ENCODE results near the gene RNASE12.
"Not testable (repeated sequence)": the region's sequence is repeated elsewhere in the genome, so short reads cannot be mapped to it uniquely, and the experiment has no call there.

RNASE12 gene, protein sequence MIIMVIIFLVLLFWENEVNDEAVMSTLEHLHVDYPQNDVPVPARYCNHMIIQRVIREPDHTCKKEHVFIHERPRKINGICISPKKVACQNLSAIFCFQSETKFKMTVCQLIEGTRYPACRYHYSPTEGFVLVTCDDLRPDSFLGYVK

DNA sequence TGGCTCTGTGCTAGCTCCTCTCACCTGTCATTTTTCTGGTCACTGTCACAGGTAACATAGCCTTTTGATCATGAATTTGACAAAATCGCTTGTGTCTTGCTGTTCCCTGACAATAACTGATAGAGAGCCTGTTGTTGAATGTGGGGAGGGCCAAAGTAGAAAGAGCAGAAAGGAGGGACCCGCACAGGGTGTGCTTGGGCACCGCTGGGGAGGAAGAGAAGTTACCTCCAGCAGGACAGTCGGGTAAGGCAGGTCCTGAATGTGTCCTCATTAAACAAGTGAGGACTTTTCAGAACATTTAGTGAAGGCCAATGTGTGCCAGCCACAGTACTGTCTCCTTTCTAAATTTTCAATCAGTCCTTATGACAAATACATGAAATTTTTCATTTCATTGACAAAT is at the start of gene RNASE12:
TSS of gene RNASE12 (minus strand) at position 142 of the 400 bp plus-strand sequence. CDS start 653 bp downstream, outside the sequence.
- in situ Hi-C loops (cut with HindIII; ENCODE audit: low sequenced_read_pairs): no loop called here

DNA sequence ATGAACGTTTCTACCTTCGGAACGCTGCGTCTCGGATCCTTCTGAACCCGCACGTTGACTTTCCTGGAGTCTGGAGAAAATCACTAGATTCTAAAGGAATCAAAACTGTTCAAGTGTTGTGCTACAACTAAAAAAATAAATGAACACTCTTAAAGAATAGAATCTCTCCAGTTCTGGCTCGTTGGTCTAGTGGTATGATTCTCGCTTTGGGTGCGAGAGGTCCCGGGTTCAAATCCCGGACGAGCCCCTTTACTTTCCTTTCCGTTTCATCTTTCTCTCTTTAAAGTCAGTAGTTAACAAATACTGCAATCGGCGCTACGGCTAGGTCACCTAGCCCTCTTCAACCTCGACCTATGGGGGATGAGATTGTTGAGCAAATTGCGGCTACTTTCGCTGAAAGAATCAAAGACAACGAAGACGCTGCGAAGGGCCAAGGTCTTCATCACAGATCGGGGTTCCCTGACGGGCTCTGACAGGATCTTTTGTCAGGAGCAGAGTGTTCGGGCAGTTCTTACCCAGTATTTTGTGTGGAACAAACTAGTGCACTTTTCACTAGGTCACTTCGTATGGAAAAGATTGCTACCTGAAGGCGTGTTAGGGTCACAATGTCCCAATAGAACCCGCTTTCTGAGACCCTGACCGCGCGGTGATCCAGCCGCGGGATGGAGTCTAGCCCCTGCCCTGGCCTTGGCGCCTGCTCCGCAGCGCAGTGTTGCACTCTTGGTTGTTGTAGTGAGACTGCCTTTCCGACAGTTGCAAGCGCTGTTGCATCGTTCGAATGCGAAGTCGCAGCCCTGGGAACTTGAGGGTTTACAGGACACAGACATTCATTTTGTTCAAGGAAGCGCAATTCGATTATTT is 41.9 kb upstream of the RNASE12 start:
- in situ Hi-C loops (cut with HindIII; ENCODE audit: low sequenced_read_pairs): no loop called here

DNA sequence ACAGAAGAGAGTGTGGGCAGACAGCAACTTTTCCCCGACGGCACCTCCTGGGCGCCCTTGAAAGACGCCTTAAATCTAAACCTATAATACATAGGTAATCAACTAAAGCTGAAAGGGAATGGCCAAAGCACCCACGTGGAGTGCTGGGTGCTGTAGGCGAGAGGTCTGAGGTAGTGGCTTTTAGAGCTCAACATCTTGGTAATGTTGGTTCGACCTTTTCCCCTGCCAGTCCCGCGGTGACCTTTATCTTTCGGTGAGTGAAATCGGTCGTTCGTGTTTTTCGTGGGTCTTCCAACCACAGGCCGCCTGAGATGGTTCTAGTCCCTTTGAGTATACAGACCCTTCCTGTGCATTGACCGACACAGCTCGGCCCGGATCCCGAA is 41.3 kb upstream of the RNASE12 start:
- in situ Hi-C loops (cut with HindIII; ENCODE audit: low sequenced_read_pairs): no loop called here

DNA sequence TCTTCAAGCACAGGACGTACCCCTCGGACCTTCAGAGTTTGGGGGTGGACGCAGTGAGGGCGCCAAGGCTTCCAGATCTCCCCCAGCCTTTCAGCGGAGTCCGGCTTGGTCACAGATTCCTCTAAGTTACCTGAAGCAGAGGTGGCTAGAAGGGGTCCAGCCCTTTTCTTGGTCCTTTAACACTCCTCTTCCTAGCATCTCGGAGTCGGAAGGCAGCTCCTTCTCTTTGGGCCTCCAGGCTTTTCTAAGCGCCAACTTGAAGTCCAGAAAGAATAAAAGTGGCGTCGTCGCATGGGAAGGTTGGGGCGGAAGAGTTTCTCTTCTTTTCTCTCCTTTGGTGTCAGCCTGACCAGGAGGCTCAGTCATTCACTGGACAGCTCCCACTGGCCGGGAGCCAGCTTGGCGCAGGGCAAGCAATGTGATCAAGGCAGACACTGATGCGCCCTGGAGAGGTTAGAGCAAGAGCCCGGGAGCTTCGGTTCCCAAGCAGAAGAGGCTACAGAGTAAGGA is 40.8 kb upstream of the RNASE12 start:
- in situ Hi-C loops (cut with HindIII; ENCODE audit: low sequenced_read_pairs): no loop called here

DNA sequence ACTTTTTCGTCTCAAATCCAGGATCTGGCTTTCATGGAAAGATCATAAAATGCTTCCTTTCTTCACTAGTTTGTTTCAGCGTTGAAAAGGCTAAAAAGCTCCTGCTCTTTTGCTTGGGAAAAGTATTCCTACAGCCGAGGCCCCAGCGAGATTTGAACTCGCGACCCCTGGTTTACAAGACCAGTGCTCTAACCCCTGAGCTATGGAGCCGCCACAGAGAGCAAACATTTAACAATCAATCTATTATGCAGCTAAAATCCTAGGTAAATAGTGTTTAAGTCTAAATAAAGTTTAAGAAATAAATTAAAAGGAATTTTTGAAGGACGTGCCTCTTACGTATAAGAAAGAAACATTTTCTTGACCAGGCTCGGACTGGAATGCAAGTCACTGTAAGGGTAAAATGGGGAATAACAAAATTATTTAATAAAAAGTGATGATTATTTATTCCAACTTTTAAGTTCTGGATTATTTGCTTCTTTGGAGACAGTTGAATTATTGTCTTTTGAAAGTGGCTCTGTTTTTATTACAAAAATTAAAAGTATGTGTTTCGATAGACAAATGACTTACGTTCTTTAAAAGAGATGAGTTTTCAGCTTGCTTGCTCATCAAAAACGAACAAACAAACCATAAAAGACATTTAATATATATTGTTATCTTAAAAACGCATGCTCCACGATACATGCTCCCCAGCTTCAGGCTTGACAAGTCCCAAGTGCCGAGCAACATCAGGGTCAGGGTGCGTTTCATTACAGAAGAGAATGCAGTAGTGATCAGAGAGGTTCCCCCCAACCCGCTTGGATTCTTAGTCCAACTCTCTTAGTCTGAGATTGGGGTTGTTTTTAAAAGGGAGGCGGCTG is 40.1 kb upstream of the RNASE12 start:
- in situ Hi-C loops (cut with HindIII; ENCODE audit: low sequenced_read_pairs): no loop called here

DNA sequence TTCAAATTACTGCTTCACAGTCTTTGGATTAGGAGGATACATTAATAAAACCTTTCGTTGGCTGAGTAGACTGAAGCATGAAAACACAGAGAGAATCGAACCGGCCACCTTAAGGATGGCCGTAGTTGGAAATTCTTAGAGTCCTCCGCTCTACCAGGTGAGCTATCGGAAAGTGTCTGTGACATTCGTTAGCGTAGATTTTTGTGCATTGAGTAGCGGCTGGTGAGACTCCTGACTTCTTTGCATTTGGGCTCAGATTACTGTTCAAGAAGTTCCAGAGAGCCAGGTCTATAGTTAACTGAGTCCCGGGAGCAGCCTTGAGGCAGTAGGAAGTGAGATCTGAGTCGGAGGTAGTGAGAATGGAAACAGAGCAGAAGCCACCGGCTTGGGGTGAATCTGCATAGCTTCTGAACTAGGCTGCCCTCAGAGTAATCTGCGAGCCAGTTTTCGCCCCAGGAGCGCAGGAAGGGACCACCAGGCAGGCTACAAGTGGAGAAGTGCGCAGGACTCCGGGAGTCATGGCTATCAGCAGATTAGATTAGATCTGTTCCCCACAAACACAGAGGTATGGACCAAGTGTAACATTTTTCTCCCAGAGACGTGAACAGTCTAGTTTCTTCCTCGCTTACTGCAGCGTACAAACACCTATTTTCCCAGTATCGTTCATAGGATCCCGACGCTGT is 39.3 kb upstream of the RNASE12 start:
- in situ Hi-C loops (cut with HindIII; ENCODE audit: low sequenced_read_pairs): no loop called here

DNA sequence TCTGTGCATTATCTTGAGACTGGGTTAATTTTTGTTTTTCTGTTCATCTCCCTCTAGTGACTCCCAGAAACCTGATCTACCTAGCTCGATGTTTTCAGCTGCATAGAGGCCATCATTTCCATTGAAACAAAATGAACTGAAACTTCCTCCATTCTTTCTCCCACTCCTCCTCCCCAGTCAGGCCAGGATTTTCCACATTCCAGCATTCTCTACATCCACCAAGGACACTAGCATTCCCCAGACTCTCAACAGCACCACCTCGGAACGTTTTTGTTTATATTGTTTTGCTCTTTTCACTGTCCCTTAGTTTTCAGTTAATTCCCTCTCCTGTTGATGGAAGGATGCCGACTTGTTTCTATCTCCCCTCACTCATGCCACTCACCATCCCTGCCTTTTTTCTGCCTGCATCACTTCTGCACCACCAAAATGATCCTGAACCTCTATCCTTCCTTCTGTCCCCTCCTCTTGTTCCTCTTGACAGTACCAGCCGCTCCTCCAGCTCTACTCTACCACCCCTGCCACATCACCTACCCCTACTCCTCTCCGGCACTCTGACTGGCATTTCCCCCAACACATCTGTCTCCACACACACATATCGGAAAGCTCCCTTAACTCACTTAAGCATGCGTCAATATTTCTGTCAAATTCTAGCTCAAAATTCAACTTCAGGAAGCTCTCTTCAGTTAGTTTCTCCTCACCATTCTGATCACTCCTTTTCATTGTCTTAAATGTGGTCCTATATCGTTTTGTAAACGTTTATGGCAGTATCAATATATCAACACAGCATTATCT is 37.1 kb upstream of the RNASE12 start:
- in situ Hi-C loops (cut with HindIII; ENCODE audit: low sequenced_read_pairs): no loop called here

DNA sequence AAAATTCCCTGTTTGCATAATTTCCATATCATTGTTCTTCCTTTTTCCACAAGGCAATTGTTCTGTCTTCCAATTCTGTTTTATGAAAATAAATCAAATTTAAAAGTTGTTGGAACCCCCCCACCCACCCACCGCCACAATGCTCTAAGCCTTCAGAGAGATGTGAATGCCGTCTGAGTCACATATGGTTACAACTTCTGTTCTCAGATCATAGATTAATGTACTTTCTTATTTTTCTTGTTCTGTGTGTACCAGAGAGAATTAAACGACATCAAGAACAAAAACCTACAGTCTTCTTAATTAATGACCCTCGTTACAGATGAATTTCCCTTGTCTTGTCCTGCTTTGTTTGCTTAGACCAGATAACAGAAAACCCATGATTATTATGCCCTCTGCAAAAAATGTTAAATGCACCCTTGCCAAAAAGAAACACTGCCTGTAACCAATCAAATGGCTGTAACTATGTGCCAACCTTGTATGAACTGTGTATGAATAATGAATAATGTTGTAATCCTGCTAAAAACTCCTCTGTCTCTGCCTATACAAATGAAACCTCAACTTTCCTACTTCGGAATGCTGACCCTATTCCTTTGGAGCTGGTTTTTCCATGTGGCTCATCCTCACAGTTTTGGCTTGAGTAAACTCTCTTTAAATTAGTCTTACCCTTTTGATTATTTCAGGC is 36.3 kb upstream of the RNASE12 start:
- in situ Hi-C loops (cut with HindIII; ENCODE audit: low sequenced_read_pairs): no loop called here

DNA sequence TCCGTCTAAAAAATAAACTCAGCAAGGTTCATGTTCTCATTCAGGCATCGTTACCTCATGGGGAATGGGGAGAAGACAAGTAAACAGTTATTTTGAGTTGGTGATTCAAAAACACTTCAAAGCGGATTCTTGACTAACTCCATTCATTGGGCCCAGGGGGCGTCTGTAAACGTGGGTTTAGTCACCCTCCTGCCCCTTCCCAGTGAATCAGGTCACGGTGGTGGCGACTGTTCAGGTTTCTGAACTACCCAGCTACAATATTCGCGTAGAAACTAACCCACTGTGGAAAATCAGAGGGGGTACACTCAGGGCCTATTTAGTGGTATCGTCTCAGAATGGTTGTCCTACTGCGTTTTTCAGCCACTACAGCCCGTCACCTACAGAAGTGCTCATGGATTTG is 35.1 kb upstream of the RNASE12 start:
- in situ Hi-C loops (cut with HindIII; ENCODE audit: low sequenced_read_pairs): no loop called here

DNA sequence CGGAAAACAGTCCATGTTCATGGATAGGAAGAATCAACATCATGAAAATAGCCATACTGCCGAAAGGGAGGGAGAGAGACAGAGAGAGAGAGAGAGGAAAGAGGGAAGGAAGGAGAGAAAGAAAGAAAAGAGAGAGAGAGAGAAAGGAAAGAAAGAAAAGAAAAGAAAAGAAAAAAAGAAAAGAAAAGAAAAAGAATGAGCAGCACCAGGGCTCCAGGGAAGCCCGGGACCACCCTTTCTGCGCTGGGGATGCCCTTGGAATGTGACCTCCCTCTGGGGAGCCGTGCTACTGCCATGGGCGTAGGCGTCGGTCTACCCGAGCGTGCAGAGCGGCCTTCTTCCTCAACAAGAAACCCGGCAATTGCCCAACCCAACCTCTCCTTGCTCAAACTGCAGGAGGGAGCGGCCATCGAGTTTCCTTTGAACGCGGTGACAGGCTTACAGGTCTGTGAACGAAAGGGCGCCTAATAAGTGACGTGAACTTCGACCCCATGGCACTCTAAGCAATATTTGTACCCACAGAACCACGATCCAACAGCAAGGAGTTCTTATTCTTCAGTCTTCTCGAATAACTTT is 33.4 kb upstream of the RNASE12 start:
- in situ Hi-C loops (cut with HindIII; ENCODE audit: low sequenced_read_pairs): no loop called here

DNA sequence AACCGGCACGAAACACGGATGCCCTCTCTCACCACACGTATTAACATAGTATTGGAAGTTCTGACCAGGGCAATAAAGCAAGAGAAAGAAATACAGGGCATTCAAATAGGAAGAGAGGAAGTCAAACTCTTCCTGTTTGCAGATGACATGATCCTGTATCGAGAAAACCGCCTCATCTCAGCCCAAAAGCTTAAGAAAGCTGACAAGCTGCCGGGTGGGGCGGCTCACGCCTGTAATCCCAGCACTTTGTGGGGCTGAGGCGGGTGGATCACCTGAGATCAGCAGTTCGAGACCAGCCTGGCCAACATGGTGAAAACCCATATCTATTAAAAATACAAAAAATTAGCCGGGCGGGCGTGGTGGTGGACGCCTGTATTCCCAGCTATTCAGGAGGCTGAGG is 32.6 kb upstream of the RNASE12 start:
- in situ Hi-C loops (cut with HindIII; ENCODE audit: low sequenced_read_pairs): no loop called here

DNA sequence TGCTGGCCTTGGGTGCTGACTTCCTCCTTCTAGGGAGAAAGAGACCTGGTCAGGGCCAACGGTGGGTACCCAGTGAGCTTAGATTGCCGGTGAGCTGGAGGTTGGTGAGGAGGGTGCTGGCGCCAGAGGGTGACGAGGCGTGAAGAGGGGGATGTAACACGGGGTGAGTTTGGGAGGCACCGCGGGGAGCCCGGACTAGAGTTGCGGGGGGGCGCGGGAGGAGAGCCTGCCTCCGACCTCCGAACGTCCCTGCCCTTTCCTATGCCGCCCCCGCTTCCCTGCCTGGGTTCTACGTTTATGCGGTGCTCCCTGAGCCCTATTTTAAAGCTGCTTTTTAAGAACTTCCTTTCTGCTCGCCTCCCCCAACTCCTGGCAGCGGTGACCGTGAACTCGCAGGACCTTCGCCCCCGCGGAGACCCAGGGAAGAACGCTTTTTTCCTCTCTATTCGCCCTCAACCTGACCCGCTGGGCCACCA is 31.7 kb upstream of the RNASE12 start:
- in situ Hi-C loops (cut with HindIII; ENCODE audit: low sequenced_read_pairs): no loop called here

DNA sequence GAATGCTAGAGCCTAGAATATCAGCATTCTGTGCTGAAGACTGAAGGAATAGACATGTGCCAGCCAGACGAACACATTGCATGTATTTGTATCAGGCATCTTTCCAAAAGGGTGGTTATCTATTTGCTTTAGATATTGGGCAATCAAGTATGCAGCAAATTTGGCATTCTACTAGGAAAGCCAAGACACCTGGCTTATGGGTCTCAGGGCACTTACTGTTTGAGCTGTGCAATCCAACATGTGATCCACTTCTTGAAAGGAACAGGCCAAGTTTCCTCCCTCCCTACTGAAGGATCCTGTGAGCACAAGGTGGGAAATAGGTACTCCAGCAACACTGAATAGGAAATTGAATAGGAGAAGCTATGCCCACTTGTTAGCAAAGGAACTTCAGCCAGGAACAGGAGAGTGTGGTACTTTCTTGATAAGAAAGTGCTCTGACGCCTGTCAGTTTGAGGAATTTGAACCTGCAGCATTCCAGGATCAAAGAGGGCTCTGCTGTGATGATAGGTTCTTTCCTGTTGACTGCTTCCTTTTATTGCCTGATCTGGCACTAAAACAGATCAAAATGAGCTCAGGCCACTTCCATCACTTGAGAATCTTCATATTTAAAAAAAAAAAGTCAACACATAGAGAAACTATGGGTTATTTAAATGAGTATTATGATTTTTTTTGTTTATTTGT is 29.8 kb upstream of the RNASE12 start:
- in situ Hi-C loops (cut with HindIII; ENCODE audit: low sequenced_read_pairs): no loop called here

DNA sequence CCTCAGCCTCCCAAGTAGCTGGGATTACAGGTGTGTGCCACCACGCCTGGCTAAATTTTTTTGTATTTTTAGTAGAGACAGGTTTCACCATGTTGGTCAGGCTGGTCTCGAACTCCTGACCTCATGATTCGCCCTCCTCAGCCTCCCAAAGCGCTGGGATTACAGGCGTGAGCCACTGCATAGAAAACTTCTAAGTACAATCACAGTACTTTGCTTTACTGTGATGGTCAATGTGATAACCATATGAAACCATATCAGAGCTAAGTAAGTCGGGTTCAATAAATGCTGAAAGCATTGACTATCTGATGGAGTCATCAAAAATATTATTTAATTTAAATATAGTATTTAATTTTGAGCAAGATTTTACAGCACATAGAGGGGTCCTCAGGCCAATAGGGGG is 28.5 kb upstream of the RNASE12 start:
- in situ Hi-C loops (cut with HindIII; ENCODE audit: low sequenced_read_pairs): not testable (repeated sequence)

DNA sequence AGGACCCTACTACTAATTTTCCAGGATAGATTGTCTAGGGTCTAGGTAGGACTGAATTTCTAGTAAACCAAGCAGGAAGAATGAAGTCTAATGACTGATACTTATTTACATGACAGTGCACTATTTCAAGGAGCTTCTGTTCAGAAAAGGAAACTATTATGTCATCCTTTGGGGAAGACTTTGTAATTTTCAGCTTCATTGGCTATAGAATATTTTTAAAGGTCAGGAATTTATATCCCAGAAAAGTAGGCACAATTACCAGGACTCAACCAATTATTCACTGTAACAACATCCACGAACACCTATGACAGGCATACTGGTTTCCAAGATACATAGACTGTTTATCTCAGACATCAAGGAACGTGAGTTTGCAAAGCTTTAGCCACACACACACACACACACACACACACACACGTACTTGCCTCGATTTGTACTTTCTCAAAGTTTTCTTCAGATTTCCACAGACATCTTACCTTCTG is 27.1 kb upstream of the RNASE12 start:
- in situ Hi-C loops (cut with HindIII; ENCODE audit: low sequenced_read_pairs): no loop called here

DNA sequence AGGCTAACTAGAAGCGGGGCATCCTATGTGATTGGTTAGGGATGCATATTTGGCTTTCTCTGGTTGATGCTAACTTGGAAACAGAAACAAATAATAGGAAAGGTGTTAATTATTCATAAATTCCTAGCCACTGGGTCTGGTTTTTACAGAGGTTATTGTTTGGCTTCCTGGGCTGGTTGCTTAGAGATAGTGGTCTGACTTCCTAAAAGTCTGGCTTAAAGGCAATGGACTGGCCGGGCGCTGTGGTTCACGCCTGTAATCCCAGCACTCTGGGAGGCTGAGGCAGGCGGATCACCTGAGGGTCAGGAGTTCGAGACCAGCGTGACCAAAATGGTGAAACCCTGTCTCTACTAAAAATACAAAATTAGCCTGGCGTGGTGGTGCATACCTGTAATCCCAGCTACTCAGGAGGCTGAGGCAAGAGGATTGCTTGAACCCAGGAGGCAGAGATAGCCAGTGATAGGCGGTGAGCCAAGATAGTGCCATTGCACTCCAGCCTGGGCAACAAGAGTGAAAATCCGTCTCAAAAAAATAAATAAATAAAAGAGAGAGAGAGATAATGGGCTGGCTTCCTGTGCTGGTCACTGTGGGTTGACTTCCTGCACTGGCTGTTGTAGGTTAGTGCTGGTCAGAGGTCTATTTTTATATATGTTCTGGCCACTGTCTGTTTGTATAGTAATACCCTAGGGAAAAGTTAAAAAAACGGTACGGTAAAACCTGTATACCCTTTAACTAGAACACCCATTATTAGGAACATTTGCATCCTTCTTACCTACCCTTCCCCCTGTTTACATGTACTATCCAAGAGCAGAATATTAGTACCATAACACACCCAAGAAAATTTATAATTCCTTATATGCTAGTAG is 26.2 kb upstream of the RNASE12 start:
- in situ Hi-C loops (cut with HindIII; ENCODE audit: low sequenced_read_pairs): no loop called here

DNA sequence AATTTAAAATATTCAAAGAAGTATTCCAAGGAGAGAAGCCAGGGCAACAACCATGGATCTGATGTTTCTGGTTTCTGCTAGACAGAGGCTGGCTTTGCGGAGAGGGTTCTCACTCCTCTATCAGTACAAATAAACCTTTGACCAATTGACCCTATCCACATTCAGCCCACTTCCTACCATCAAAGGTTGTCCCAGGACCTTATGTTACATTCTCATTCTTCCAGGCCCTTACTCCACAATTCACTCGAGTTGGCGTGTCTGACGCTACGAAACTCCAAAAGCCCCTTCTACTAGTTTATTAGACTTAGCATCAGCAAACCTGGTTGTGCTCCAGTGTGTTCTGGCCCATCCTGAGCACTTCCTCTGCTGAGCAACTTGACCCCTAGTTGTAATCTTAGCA is 24.8 kb upstream of the RNASE12 start:
- in situ Hi-C loops (cut with HindIII; ENCODE audit: low sequenced_read_pairs): no loop called here

Measured in DLD1 (cell line).